WTC11 (cell line): ENCODE data around the gene AMBRA1. TPM values are rescaled to one million over a fixed set of nuclear protein-coding genes. Genes with fewer than 3 reads are reported as not detected.
A peak's percentile ranks its signal among the peaks of the same experiment; 100 is the strongest.

Experiments used
- ATAC-seq: fragments of 200-7000 bp; cut with Tn5 transposase; 2 replicates; pipeline ENCODE4 v1.10.0; 2021; ENCODE audit warnings: mild to moderate bottlenecking, moderate library complexity
- CTCF ChIA-PET: fragments of 300-600 bp; sonication (Branson Sonifier 250); formaldehyde crosslinking; loops from one replicate; lab custom pipeline; 2021; ENCODE audit warnings: antibody characterized with exemption; lab: Charles Lee
- POLR2A ChIA-PET: fragments of 350-600 bp; sonication (Branson Sonifier 250); formaldehyde crosslinking; loops from one replicate; lab custom pipeline; 2021; ENCODE audit warnings: antibody characterized with exemption; lab: Charles Lee
- DNase-seq: peaks from one replicate; pipeline ENCODE4 v3.0.0; 2021; ENCODE audit warnings: low spot score
- H3K27ac Mint-ChIP-seq: 2 replicates; pipeline ENCODE4 v1.8.0; 2021; ENCODE audit warnings: mixed read lengths
- H3K27me3 Mint-ChIP-seq: 2 replicates; pipeline ENCODE4 v1.8.0; 2021; ENCODE audit warnings: low read depth, mild to moderate bottlenecking, moderate library complexity, mixed read lengths
- H3K36me3 Mint-ChIP-seq: 2 replicates; pipeline ENCODE4 v1.8.0; 2021; ENCODE audit warnings: mixed read lengths
- H3K4me1 Mint-ChIP-seq: 2 replicates; pipeline ENCODE4 v1.8.0; 2022; ENCODE audit warnings: mixed read lengths
- H3K4me3 Mint-ChIP-seq: 2 replicates; pipeline ENCODE4 v1.8.0; 2021; ENCODE audit warnings: mild to moderate bottlenecking, moderate library complexity, mixed read lengths
- H3K9me3 Mint-ChIP-seq: 2 replicates; pipeline ENCODE4 v1.8.0; 2021; ENCODE audit warnings: mixed read lengths
- ATF1 ChIP-seq: sonication (generic); formaldehyde crosslinking; IDR thresholded peaks from 2 replicates; pipeline ENCODE4 v1.8.1; 2023; ENCODE audit warnings: mild to moderate bottlenecking, moderate library complexity, missing genetic modification reagents
- CBFB ChIP-seq: sonication (generic); formaldehyde crosslinking; IDR thresholded peaks from 2 replicates; pipeline ENCODE4 v1.8.1; 2022; ENCODE audit warnings: mild to moderate bottlenecking, low read depth, missing genetic modification reagents
- GTF2I ChIP-seq: fragments of 250-450 bp; sonication (Bioruptor Pico); conservative IDR thresholded peaks from 2 replicates; pipeline ENCODE4 v1.4.0; 2021; ENCODE audit warnings: mild to moderate bottlenecking
- NFE2L1 ChIP-seq: sonication (generic); formaldehyde crosslinking; IDR thresholded peaks from 2 replicates; pipeline ENCODE4 v1.8.1; 2023; ENCODE audit warnings: missing genetic modification reagents
- NFYB ChIP-seq: sonication (generic); formaldehyde crosslinking; conservative IDR thresholded peaks from 2 replicates; pipeline ENCODE4 v1.8.0; 2022; ENCODE audit warnings: low read depth, missing genetic modification reagents
- PRDM15 ChIP-seq: sonication (generic); formaldehyde crosslinking; IDR thresholded peaks from 2 replicates; pipeline ENCODE4 v1.8.0; 2022; ENCODE audit warnings: missing genetic modification reagents
- SMAD4 ChIP-seq: sonication (generic); formaldehyde crosslinking; IDR thresholded peaks from 2 replicates; pipeline ENCODE4 v1.8.0; 2022; ENCODE audit warnings: mild to moderate bottlenecking, missing genetic modification reagents
- SOX15 ChIP-seq: fragments of 250-450 bp; sonication (Bioruptor Pico); IDR thresholded peaks from 2 replicates; pipeline ENCODE4 v1.9.0; 2021; ENCODE audit warnings: mild to moderate bottlenecking
- ZNF281 ChIP-seq: sonication (generic); formaldehyde crosslinking; IDR thresholded peaks from 2 replicates; pipeline ENCODE4 v1.8.0; 2023; ENCODE audit warnings: mild to moderate bottlenecking, missing genetic modification reagents
- ZNF416 ChIP-seq: fragments of 250-450 bp; sonication (Bioruptor Pico); IDR thresholded peaks from 2 replicates; pipeline ENCODE4 v1.9.0; 2021; ENCODE audit warnings: mild to moderate bottlenecking, inconsistent platforms
- ZNF671 ChIP-seq: fragments of 250-450 bp; sonication (Bioruptor Pico); IDR thresholded peaks from 2 replicates; pipeline ENCODE4 v1.8.0; 2021; ENCODE audit warnings: mild to moderate bottlenecking
- total RNA-seq: library from RNA; stranded (reverse); gene quantifications from 3 replicates; pipeline ENCODE4 v1.2.3, GENCODE V29; 2021
- TF ChIP-seq, protein P1 (sequence below): fragments of 250-450 bp; sonication (Bioruptor Pico); IDR thresholded peaks from 2 replicates; pipeline ENCODE4 v1.8.0; 2021; ENCODE audit warnings: mild to moderate bottlenecking
- TF ChIP-seq, protein P2 (sequence below): fragments of 200-600 bp; IDR thresholded peaks from 2 replicates; pipeline ENCODE4 v1.8.0; 2022; ENCODE audit warnings: antibody characterized with exemption
- TF ChIP-seq, protein P3 (sequence below): sonication (generic); formaldehyde crosslinking; IDR thresholded peaks from 2 replicates; pipeline ENCODE4 v1.8.0; 2023; ENCODE audit warnings: missing genetic modification reagents, mild to moderate bottlenecking, borderline replicate concordance
- TF ChIP-seq, protein P4 (sequence below): sonication (generic); formaldehyde crosslinking; IDR thresholded peaks from 2 replicates; pipeline ENCODE4 v1.8.0; 2022; ENCODE audit warnings: mild to moderate bottlenecking, missing genetic modification reagents

AMBRA1 gene
- total RNA-seq, 1 experiment from 2014 or later, result 35.0 TPM

- ChIA-PET CTCF (interaction anchor here (0.6 to 4.0 kb wide), 62 partner anchors 8 to 383 kb away, joined by 3 to 72 read pairs (median 5); partner anchors contain the start of genes AMBRA1 and CHRM4), POLR2A (interaction anchor here (1.0 to 1.2 kb wide), 2 partner anchors 25 to 286 kb away, joined by 3 read pairs; no protein-coding TSS in a partner anchor)
- peaks cover 6% of the 10 kb centered on the region; the same call in 1 of the 2 replicates for H3K36me3 Mint-ChIP-seq
- H3K27ac Mint-ChIP-seq, result no peak overlapping the region; the same call in 1 of the 2 replicates
- ATAC-seq, result peak; percentile 99
- H3K4me3 Mint-ChIP-seq, result no peak overlapping the region
- DNase-seq, result peak; percentile 88
- H3K9me3 Mint-ChIP-seq, result peaks cover 6% of the 10 kb centered on the region
- peaks cover 16% of the 10 kb centered on the region for H3K4me1 Mint-ChIP-seq
- no peaks in the 10 kb centered on the region for H3K27me3 Mint-ChIP-seq
- TF ChIP-seq, protein P1, sequence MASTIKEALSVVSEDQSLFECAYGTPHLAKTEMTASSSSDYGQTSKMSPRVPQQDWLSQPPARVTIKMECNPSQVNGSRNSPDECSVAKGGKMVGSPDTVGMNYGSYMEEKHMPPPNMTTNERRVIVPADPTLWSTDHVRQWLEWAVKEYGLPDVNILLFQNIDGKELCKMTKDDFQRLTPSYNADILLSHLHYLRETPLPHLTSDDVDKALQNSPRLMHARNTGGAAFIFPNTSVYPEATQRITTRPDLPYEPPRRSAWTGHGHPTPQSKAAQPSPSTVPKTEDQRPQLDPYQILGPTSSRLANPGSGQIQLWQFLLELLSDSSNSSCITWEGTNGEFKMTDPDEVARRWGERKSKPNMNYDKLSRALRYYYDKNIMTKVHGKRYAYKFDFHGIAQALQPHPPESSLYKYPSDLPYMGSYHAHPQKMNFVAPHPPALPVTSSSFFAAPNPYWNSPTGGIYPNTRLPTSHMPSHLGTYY, result no peak
- TF ChIP-seq SOX15 (CRISPR knock-in tag), result no peak
- TF ChIP-seq, protein P2, sequence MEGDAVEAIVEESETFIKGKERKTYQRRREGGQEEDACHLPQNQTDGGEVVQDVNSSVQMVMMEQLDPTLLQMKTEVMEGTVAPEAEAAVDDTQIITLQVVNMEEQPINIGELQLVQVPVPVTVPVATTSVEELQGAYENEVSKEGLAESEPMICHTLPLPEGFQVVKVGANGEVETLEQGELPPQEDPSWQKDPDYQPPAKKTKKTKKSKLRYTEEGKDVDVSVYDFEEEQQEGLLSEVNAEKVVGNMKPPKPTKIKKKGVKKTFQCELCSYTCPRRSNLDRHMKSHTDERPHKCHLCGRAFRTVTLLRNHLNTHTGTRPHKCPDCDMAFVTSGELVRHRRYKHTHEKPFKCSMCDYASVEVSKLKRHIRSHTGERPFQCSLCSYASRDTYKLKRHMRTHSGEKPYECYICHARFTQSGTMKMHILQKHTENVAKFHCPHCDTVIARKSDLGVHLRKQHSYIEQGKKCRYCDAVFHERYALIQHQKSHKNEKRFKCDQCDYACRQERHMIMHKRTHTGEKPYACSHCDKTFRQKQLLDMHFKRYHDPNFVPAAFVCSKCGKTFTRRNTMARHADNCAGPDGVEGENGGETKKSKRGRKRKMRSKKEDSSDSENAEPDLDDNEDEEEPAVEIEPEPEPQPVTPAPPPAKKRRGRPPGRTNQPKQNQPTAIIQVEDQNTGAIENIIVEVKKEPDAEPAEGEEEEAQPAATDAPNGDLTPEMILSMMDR, result peak; percentile 94
- no peak for TF ChIP-seq SMAD4 (CRISPR knock-in tag)
- TF ChIP-seq, all 79 proteins: peak for 1
These were observed 64.5 kb downstream of the AMBRA1 start for GRCh38 chr11:46529095-46529905.

GRCh38 chr11:46528445-46529094 lies 65.3 kb downstream of the AMBRA1 start:
- Mint-ChIP-seq H3K4me3 (no peak overlapping the region), H3K9me3 (peaks cover 6% of the 10 kb centered on the region), H3K4me1 (peaks cover 13% of the 10 kb centered on the region), H3K36me3 (peaks cover 6% of the 10 kb centered on the region; the same call in 1 of the 2 replicates), H3K27ac (no peak overlapping the region; the same call in 1 of the 2 replicates), H3K27me3 (no peaks in the 10 kb centered on the region)
- DNase-seq (no peak), ATAC-seq (no peak)
- ChIA-PET POLR2A (interaction anchor here (1.0 to 1.2 kb wide), 2 partner anchors 24 to 286 kb away, joined by 3 read pairs; no protein-coding TSS in a partner anchor), CTCF (interaction anchor here (0.6 to 4.0 kb wide), 47 partner anchors 9 to 384 kb away, joined by 3 to 72 read pairs (median 5); partner anchors contain the start of genes AMBRA1 and CHRM4)
- no peak for TF ChIP-seq NFE2L1 (CRISPR knock-in tag)
- no peak for TF ChIP-seq ATF1 (CRISPR knock-in tag)
- no peak for TF ChIP-seq PRDM15 (CRISPR knock-in tag)
- TF ChIP-seq GTF2I (CRISPR knock-in tag), result no peak
- TF ChIP-seq, protein P3, sequence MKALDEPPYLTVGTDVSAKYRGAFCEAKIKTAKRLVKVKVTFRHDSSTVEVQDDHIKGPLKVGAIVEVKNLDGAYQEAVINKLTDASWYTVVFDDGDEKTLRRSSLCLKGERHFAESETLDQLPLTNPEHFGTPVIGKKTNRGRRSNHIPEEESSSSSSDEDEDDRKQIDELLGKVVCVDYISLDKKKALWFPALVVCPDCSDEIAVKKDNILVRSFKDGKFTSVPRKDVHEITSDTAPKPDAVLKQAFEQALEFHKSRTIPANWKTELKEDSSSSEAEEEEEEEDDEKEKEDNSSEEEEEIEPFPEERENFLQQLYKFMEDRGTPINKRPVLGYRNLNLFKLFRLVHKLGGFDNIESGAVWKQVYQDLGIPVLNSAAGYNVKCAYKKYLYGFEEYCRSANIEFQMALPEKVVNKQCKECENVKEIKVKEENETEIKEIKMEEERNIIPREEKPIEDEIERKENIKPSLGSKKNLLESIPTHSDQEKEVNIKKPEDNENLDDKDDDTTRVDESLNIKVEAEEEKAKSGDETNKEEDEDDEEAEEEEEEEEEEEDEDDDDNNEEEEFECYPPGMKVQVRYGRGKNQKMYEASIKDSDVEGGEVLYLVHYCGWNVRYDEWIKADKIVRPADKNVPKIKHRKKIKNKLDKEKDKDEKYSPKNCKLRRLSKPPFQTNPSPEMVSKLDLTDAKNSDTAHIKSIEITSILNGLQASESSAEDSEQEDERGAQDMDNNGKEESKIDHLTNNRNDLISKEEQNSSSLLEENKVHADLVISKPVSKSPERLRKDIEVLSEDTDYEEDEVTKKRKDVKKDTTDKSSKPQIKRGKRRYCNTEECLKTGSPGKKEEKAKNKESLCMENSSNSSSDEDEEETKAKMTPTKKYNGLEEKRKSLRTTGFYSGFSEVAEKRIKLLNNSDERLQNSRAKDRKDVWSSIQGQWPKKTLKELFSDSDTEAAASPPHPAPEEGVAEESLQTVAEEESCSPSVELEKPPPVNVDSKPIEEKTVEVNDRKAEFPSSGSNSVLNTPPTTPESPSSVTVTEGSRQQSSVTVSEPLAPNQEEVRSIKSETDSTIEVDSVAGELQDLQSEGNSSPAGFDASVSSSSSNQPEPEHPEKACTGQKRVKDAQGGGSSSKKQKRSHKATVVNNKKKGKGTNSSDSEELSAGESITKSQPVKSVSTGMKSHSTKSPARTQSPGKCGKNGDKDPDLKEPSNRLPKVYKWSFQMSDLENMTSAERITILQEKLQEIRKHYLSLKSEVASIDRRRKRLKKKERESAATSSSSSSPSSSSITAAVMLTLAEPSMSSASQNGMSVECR (CRISPR knock-in tag), result no peak
- no peak for TF ChIP-seq CBFB (CRISPR knock-in tag)
- TF ChIP-seq ZNF281 (CRISPR knock-in tag), result no peak
- no peak for TF ChIP-seq ZNF416
- no peak for TF ChIP-seq NFYB
- TF ChIP-seq ZNF671, result no peak
- TF ChIP-seq, protein P4, sequence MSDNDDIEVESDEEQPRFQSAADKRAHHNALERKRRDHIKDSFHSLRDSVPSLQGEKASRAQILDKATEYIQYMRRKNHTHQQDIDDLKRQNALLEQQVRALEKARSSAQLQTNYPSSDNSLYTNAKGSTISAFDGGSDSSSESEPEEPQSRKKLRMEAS (CRISPR knock-in tag), result no peak
